HuH-7.5 (cell line): ENCODE data around the gene MAGOH.
"Not testable (repeated sequence)": the region's sequence is repeated elsewhere in the genome, so short reads cannot be mapped to it uniquely, and the experiment has no call there.

ENCODE experiments used
- DNase-seq: peaks from one replicate; pipeline ENCODE4 v3.0.0; 2011; ENCODE audit warnings: low spot score

Gene MAGOH

GRCh38 chr1:53238197-53239155, at the start of gene MAGOH:
TSS of gene MAGOH (minus strand) at chr1:53238518. CDS start at chr1:53238448, 70 bp downstream.
- DNase-seq = peak; percentile 85

GRCh38 chr1:53286955-53287354, 48.6 kb upstream of the MAGOH start:
- DNase-seq = no peak

- no peak for DNase-seq
Observed at GRCh38 chr1:53285969-53286760, 47.8 kb upstream of the MAGOH start.

- no peak for DNase-seq
Observed at GRCh38 chr1:53285546-53285945, 47.2 kb upstream of the MAGOH start.

- DNase-seq = no peak
Observed at GRCh38 chr1:53284224-53285020, 46.1 kb upstream of the MAGOH start.

- DNase-seq = not testable (repeated sequence)
Observed at GRCh38 chr1:53283156-53283555, 44.8 kb upstream of the MAGOH start.

- DNase-seq = no peak
Observed at GRCh38 chr1:53281133-53281532, 42.8 kb upstream of the MAGOH start.

GRCh38 chr1:53280496-53280895, 42.2 kb upstream of the MAGOH start:
- DNase-seq = no peak

GRCh38 chr1:53279296-53280200, 41.2 kb upstream of the MAGOH start:
- DNase-seq = no peak

- DNase-seq = peak; percentile 93
Observed at GRCh38 chr1:53278298-53278725, 40.0 kb upstream of the MAGOH start.

GRCh38 chr1:53277326-53277725, 39.0 kb upstream of the MAGOH start:
- peak; percentile 20 for DNase-seq

GRCh38 chr1:53276902-53277281, 38.6 kb upstream of the MAGOH start:
- no peak for DNase-seq

- DNase-seq = no peak
Observed at GRCh38 chr1:53276153-53276901, 38.0 kb upstream of the MAGOH start.

GRCh38 chr1:53275566-53275965, 37.2 kb upstream of the MAGOH start:
- no peak for DNase-seq

GRCh38 chr1:53274541-53275185, 36.3 kb upstream of the MAGOH start:
- DNase-seq = no peak

- no peak for DNase-seq
Observed at GRCh38 chr1:53274026-53274425, 35.7 kb upstream of the MAGOH start.

GRCh38 chr1:53273526-53273925, 35.2 kb upstream of the MAGOH start:
- no peak for DNase-seq

GRCh38 chr1:53272349-53272748, 34.0 kb upstream of the MAGOH start:
- no peak for DNase-seq

GRCh38 chr1:53271446-53272090, 33.2 kb upstream of the MAGOH start:
- no peak for DNase-seq
